NCI-H1417 (cell line): ENCODE measurements around the gene TP53AIP1.
"Not testable (repeated sequence)": the region's sequence is repeated elsewhere in the genome, so short reads cannot be mapped to it uniquely, and the experiment has no call there.

ENCODE experiments used
- DNase-seq, 3 experiments: peaks; one replicate each; lab custom pipeline; 2025; lab: John Stamatoyannopoulos, UW

The TP53AIP1 gene

GRCh38 chr11:128926000-128926399 is 16.7 kb downstream of the TP53AIP1 start:
- no peak for DNase-seq

GRCh38 chr11:128925250-128925600 is 17.4 kb downstream of the TP53AIP1 start:
- no peak for DNase-seq

GRCh38 chr11:128924510-128925249 is 18.0 kb downstream of the TP53AIP1 start:
- no peak for DNase-seq

- DNase-seq = no peak
Observed at GRCh38 chr11:128924104-128924503, 18.6 kb downstream of the TP53AIP1 start.

GRCh38 chr11:128921793-128922192 is 20.9 kb downstream of the TP53AIP1 start:
- DNase-seq = no peak

GRCh38 chr11:128920666-128921065 is 22.0 kb downstream of the TP53AIP1 start:
- DNase-seq = no peak

GRCh38 chr11:128919635-128920034 is 23.0 kb downstream of the TP53AIP1 start:
- DNase-seq = not testable (repeated sequence)

- DNase-seq = no peak
Observed at GRCh38 chr11:128919216-128919615, 23.5 kb downstream of the TP53AIP1 start.

GRCh38 chr11:128917144-128917724 is 25.4 kb downstream of the TP53AIP1 start:
- no peak for DNase-seq

- no peak for DNase-seq
Observed at GRCh38 chr11:128916681-128917080, 26.0 kb downstream of the TP53AIP1 start.

- DNase-seq = no peak
Observed at GRCh38 chr11:128916037-128916572, 26.6 kb downstream of the TP53AIP1 start.

GRCh38 chr11:128915149-128915521 is 27.5 kb downstream of the TP53AIP1 start:
- no peak for DNase-seq

- DNase-seq = no peak
Observed at GRCh38 chr11:128914216-128915148, 28.2 kb downstream of the TP53AIP1 start.

- DNase-seq = no peak
Observed at GRCh38 chr11:128913806-128914205, 28.9 kb downstream of the TP53AIP1 start.

GRCh38 chr11:128911701-128912100 is 31.0 kb downstream of the TP53AIP1 start:
- DNase-seq = no peak

GRCh38 chr11:128911239-128911638 is 31.4 kb downstream of the TP53AIP1 start:
- no peak for DNase-seq

- no peak for DNase-seq
Observed at GRCh38 chr11:128910576-128910975, 32.1 kb downstream of the TP53AIP1 start.

- DNase-seq = no peak
Observed at GRCh38 chr11:128909438-128910125, 33.1 kb downstream of the TP53AIP1 start.

GRCh38 chr11:128908391-128909246 is 34.1 kb downstream of the TP53AIP1 start:
- DNase-seq = no peak

- no peak for DNase-seq
Observed at GRCh38 chr11:128907585-128907984, 35.1 kb downstream of the TP53AIP1 start.
